Activated CD8-positive, alpha-beta memory T cell treated with anti-CD3 and anti-CD28 coated beads, Interleukin-2, amount 50 U/mL, for 4 hours (primary cell): Measurements from ENCODE around the gene HTD2.

Source experiments
- DNase-seq: peaks from one replicate; pipeline ENCODE4 v3.0.0-alpha.2; 2020

The HTD2 gene

GRCh38 chr3:58359621-58360020 lies 53.3 kb downstream of the HTD2 start:
- no peak for DNase-seq

GRCh38 chr3:58361866-58362265 lies 55.5 kb downstream of the HTD2 start:
- DNase-seq, result no peak

- no peak for DNase-seq
These were observed 60.4 kb downstream of the HTD2 start for GRCh38 chr3:58366699-58367098.

GRCh38 chr3:58369038-58369437 lies 62.7 kb downstream of the HTD2 start:
- DNase-seq, result no peak
